Caco-2 (cell line): ENCODE results near the gene VAMP1. TPM values are rescaled to one million over a fixed set of nuclear protein-coding genes. Genes with fewer than 3 reads are reported as not detected.
"Not testable (repeated sequence)": the region's sequence is repeated elsewhere in the genome, so short reads cannot be mapped to it uniquely, and the experiment has no call there.

Experiments
- BruUV-seq: library from RNA; stranded (reverse); fragments of 400-500 nt; replicated peaks from 2 replicates; lab custom pipeline; 2021; lab: Mats Ljungman, UMichigan
- CTCF ChIA-PET: fragments of 300-600 bp; sonication (Branson Sonifier 250); formaldehyde crosslinking; loops from one replicate; lab custom pipeline; 2022; ENCODE audit warnings: antibody characterized with exemption; lab: Charles Lee
- POLR2A ChIA-PET: fragments of 300-600 bp; sonication (Branson Sonifier 250); formaldehyde crosslinking; loops from one replicate; lab custom pipeline; 2022; ENCODE audit warnings: antibody characterized with exemption; lab: Charles Lee
- DNase-seq, 2 experiments: peaks; one replicate each; pipeline versions ENCODE4 v3.0.0 to v3.0.0-alpha.2; 2020 to 2022
- H3K27me3 ChIP-seq: replicated peaks from 2 replicates; pipeline ENCODE4 v1.6.0; 2011; ENCODE audit warnings: low read length; ENCODE audit not compliant: control insufficient read depth, insufficient read depth
- H3K36me3 ChIP-seq: 2 replicates; pipeline ENCODE4 v1.5.1; 2011; ENCODE audit warnings: low read length; ENCODE audit not compliant: control insufficient read depth, insufficient read depth
- H3K4me1 ChIP-seq: fragments of 250-450 bp; sonication (Bioruptor Pico); 2 replicates; pipeline ENCODE4 v1.5.1; 2020; ENCODE audit warnings: mild to moderate bottlenecking
- H3K4me3 ChIP-seq: 2 replicates; pipeline ENCODE4 v1.5.1; 2011; ENCODE audit warnings: low read depth, mild to moderate bottlenecking, control low read depth, low read length
- H3K9me3 ChIP-seq: fragments of 250-450 bp; sonication (Bioruptor Pico); 2 replicates; pipeline ENCODE4 v1.5.1; 2020; ENCODE audit warnings: mild to moderate bottlenecking, moderate library complexity
- H3K27ac Mint-ChIP-seq: one replicate; pipeline ENCODE4 v1.8.0; 2022; ENCODE audit warnings: mixed read lengths; ENCODE audit not compliant: unreplicated experiment
- H3K27me3 Mint-ChIP-seq: one replicate; pipeline ENCODE4 v1.8.0; 2022; ENCODE audit warnings: mixed read lengths; ENCODE audit not compliant: insufficient read depth, unreplicated experiment
- H3K36me3 Mint-ChIP-seq: one replicate; pipeline ENCODE4 v1.8.0; 2022; ENCODE audit warnings: mild to moderate bottlenecking, mixed read lengths; ENCODE audit not compliant: insufficient read depth, unreplicated experiment
- H3K4me1 Mint-ChIP-seq: one replicate; pipeline ENCODE4 v1.8.0; 2022; ENCODE audit warnings: low read depth, mixed read lengths; ENCODE audit not compliant: unreplicated experiment
- H3K4me3 Mint-ChIP-seq: one replicate; pipeline ENCODE4 v1.8.0; 2022; ENCODE audit warnings: mild to moderate bottlenecking, moderate library complexity, mixed read lengths; ENCODE audit not compliant: unreplicated experiment
- H3K9me3 Mint-ChIP-seq: one replicate; pipeline ENCODE4 v1.8.0; 2022; ENCODE audit warnings: mixed read lengths; ENCODE audit not compliant: unreplicated experiment
- intact Hi-C: fragments of 100-400 bp; cut with micrococcal nuclease; formaldehyde crosslinking; loops from one replicate; pipeline ENCODE4 v1.10.0; 2022; ENCODE audit not compliant: unreplicated experiment
- total RNA-seq: library from RNA; stranded (reverse); gene quantifications from 2 replicates; pipeline ENCODE4 v1.2.3, GENCODE V29; 2022
- TF ChIP-seq, protein P1 (sequence below), 2 experiments: fragments of 200-600 bp in 1 of 2; IDR thresholded peaks; 1 replicate in 1 of 2; 2 replicates in 1 of 2; pipeline versions ENCODE4 v1.5.1 to v1.8.0; 2011 to 2022; ENCODE audit warnings: antibody characterized with exemption in 1 of 2, control low read depth in 1 of 2, inconsistent platforms in 1 of 2, low read depth in 1 of 2, low read length in 1 of 2, mild to moderate bottlenecking in 1 of 2, moderate library complexity in 1 of 2; ENCODE audit not compliant: insufficient read depth in 1 of 2, severe bottlenecking in 1 of 2, unreplicated experiment in 1 of 2

The VAMP1 gene
- total RNA-seq, 1 experiment from 2014 or later = 8.4 TPM

DNA sequence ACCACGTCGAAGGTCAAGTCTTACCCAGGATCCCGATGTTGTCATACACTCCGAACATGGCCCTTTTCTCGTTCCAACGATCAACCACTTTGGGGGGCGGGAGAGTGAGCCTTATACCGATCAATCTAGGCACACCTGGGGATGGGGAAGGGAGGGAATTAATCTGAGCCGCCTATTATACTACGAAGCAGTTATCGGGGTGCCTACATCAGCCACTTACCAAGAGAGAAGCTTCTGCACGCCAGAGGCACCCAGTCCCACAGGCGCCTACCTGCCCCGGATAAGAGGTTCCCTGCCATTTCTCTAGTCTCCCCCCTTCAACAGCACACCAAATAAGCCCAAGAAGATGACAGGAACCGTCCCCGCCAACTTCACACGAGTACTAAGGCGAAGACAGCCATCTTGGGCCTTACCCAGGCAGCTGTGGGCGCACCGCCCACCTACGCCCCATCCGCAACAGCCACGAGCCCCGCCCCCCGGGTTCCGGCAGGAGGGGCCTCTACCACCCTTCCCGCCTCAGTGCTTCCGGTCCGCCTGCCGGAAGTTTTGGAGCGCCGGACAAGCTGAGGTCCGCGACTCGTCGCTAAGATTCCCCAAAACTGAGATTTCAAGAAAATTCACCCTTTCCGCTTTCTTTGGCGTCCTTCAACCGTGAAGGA lies 22.5 kb upstream of the VAMP1 start, which contains the start of gene MRPL51:
Gene MRPL51 (minus strand): TSS at position 425 of the 659 bp plus-strand sequence. CDS start 126 bp downstream, at position 299.
- Mint-ChIP-seq H3K27me3 (no peaks in the 10 kb centered on the region), H3K4me3 (peak within 1 kb of the TSS; percentile 92), H3K36me3 (peaks cover 63% of the 10 kb centered on the region), H3K27ac (peak within 1 kb of the TSS; percentile 96), H3K9me3 (no peaks in the 10 kb centered on the region), H3K4me1 (peaks cover 10% of the 10 kb centered on the region)
- intact Hi-C loops = loop anchor here (1.0 kb wide), 1 partner anchor 23 kb away; the partner anchor contains the start of gene VAMP1
- peaks cover 5% of the 10 kb centered on the region; the same call in 1 of the 2 replicates for H3K36me3 ChIP-seq
- H3K27me3 ChIP-seq = no peaks in the 10 kb centered on the region
- peak within 1 kb of the TSS; percentile 81 for H3K4me3 ChIP-seq
- no TSS peak for BruUV-seq
- ChIA-PET POLR2A (interaction anchor here (0.5 to 1.7 kb wide), 20 partner anchors 8 to 419 kb away, joined by 3 to 52 read pairs (median 5); partner anchors contain the start of genes GAPDH, LTBR, NOP2 and VAMP1), CTCF (interaction anchor here (0.6 to 1.3 kb wide), 8 partner anchors 28 to 273 kb away, joined by 3 to 13 read pairs (median 4); partner anchors contain the start of genes GAPDH and PTMS)
- TF ChIP-seq, protein P1, sequence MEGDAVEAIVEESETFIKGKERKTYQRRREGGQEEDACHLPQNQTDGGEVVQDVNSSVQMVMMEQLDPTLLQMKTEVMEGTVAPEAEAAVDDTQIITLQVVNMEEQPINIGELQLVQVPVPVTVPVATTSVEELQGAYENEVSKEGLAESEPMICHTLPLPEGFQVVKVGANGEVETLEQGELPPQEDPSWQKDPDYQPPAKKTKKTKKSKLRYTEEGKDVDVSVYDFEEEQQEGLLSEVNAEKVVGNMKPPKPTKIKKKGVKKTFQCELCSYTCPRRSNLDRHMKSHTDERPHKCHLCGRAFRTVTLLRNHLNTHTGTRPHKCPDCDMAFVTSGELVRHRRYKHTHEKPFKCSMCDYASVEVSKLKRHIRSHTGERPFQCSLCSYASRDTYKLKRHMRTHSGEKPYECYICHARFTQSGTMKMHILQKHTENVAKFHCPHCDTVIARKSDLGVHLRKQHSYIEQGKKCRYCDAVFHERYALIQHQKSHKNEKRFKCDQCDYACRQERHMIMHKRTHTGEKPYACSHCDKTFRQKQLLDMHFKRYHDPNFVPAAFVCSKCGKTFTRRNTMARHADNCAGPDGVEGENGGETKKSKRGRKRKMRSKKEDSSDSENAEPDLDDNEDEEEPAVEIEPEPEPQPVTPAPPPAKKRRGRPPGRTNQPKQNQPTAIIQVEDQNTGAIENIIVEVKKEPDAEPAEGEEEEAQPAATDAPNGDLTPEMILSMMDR (IDR thresholded peaks at IDR 0.05; ENCODE audit: insufficient read depth in 1 of 2, low read depth in 1 of 2, low read length in 1 of 2, severe bottlenecking in 1 of 2, unreplicated experiment in 1 of 2) = no peak
- H3K4me1 ChIP-seq = peaks cover 12% of the 10 kb centered on the region
- no peaks in the 10 kb centered on the region for H3K9me3 ChIP-seq
- DNase-seq = peak; percentile 98 to 100

DNA sequence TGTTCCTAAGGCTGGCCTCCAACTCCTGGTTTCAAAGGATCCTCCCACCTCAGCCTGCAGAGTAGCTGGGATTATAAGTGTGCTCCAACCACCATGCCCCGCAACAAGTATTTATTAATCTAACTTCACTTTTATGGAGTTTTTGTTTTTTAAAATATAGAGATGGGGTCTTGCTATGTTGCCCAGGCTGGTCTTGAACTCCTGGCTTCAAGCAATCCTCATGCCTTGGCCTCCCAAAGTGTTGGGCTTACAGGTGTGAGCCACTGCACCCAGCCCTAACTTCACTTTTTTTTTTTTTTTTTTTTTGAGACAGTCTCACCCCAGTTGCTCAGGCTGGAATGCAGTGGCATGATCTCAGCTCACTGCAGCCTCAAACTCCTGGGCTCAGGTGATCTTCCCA lies 20.2 kb upstream of the VAMP1 start:
- intact Hi-C loops, H3K4me3 ChIP-seq, H3K4me1 Mint-ChIP-seq, H3K9me3 Mint-ChIP-seq, H3K27ac Mint-ChIP-seq, BruUV-seq, H3K27me3 ChIP-seq, H3K36me3 ChIP-seq, H3K27me3 Mint-ChIP-seq, DNase-seq, H3K9me3 ChIP-seq, CTCF ChIA-PET, H3K4me3 Mint-ChIP-seq: not testable (repeated sequence)
- POLR2A ChIA-PET = interaction anchor here (0.6 to 1.5 kb wide), 2 partner anchors 20 to 48 kb away, joined by 11 to 14 read pairs; partner anchors contain the start of gene VAMP1
- H3K36me3 Mint-ChIP-seq = peaks cover 42% of the 10 kb centered on the region
- peaks cover 11% of the 10 kb centered on the region for H3K4me1 ChIP-seq

DNA sequence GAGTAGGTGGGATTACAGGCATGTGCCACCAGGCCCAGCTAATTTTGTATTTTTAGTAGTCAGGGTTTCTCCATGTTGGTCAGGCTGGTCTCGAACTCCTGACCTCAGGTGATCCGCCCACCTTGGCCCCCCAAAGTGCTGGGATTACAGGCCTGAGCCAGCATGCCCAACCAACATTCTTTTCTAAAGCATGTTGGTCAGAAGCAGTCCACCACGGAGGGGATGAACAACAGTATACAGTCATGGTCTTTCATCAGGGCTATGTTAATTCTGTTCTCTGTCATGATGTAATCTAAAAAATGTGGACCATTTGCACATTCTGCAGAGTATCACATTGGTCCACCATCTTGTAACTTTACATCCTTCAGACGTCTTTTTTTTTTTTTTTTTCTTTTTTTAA lies 19.0 kb upstream of the VAMP1 start:
- Mint-ChIP-seq H3K27ac (no peak overlapping the region), H3K27me3 (no peaks in the 10 kb centered on the region), H3K4me1 (no peaks in the 10 kb centered on the region), H3K36me3 (peaks cover 29% of the 10 kb centered on the region), H3K9me3 (no peaks in the 10 kb centered on the region), H3K4me3 (no peak overlapping the region)
- no peaks in the 10 kb centered on the region for H3K36me3 ChIP-seq
- no peaks in the 10 kb centered on the region for H3K9me3 ChIP-seq
- intact Hi-C loops = no loop called here
- CTCF ChIA-PET = interaction anchor here (0.6 to 0.7 kb wide), 2 partner anchors 24 to 49 kb away, joined by 4 read pairs; no protein-coding TSS in a partner anchor
- DNase-seq = no peak
- no peaks in the 10 kb centered on the region for H3K27me3 ChIP-seq
- H3K4me1 ChIP-seq = no peaks in the 10 kb centered on the region
- TF ChIP-seq, protein P1 (IDR thresholded peaks at IDR 0.05; ENCODE audit: insufficient read depth in 1 of 2, low read depth in 1 of 2, low read length in 1 of 2, severe bottlenecking in 1 of 2, unreplicated experiment in 1 of 2) = no peak
- POLR2A ChIA-PET = interaction anchor here (0.6 to 1.1 kb wide), 3 partner anchors 19 to 385 kb away, joined by 3 to 14 read pairs (median 4); partner anchors contain the start of gene VAMP1
- BruUV-seq = no TSS peak
- H3K4me3 ChIP-seq = no peak overlapping the region
